Psoas muscle (tissue), 8 donors: ENCODE data around the gene RELL1. TPM values are rescaled to one million over a fixed set of nuclear protein-coding genes. Genes with fewer than 3 reads are reported as not detected.

Experiments
- ATAC-seq, 4 donors: fragments of 200-7000 bp; cut with Tn5 transposase; one replicate each; pipeline ENCODE4 v1.9.1; 2020; ENCODE audit warnings: moderate library complexity in 3 of 4, mild to moderate bottlenecking in 2 of 4
- DNase-seq, 2 donors: peaks; one replicate each; pipeline ENCODE4 v3.0.0-alpha.2; 2020
- H3K27ac ChIP-seq: fragments of 200-600 bp; one replicate; pipeline ENCODE4 v1.8.0; 2022
- H3K27me3 ChIP-seq, 3 donors: fragments of 200-600 bp in 1 of 3; one replicate each; pipeline versions ENCODE4 v1.6.1 to v1.8.0; 2013 to 2022; ENCODE audit warnings: low read length in 2 of 3, mild to moderate bottlenecking in 2 of 3, moderate library complexity in 1 of 3; ENCODE audit not compliant: insufficient read depth in 3 of 3
- H3K36me3 ChIP-seq, 2 donors: fragments of 200-600 bp in 1 of 2; one replicate each; pipeline versions ENCODE4 v1.6.1 to v1.8.0; 2013 to 2022; ENCODE audit warnings: low read depth in 1 of 2, mild to moderate bottlenecking in 1 of 2, moderate library complexity in 1 of 2; ENCODE audit not compliant: insufficient read depth in 1 of 2
- H3K4me1 ChIP-seq: fragments of 200-600 bp; one replicate; pipeline ENCODE4 v1.8.0; 2022
- H3K4me3 ChIP-seq: fragments of 200-600 bp; one replicate; pipeline ENCODE4 v1.8.0; 2022; ENCODE audit warnings: mild to moderate bottlenecking
- H3K9me3 ChIP-seq: fragments of 200-600 bp; one replicate; pipeline ENCODE4 v1.8.0; 2022
- CTCF ChIP-seq: fragments of 200-600 bp; IDR thresholded peaks from one replicate; pipeline ENCODE4 v1.8.0; 2022; ENCODE audit warnings: antibody characterized with exemption
- WGBS, 3 donors: extraction: QIAGEN DNeasy Blood & Tissue Kit; methylation state at CpG; one replicate each; pipeline versions ENCODE4 v1.1.6 to v1.1.7; 2013; 5-methylcytosine and 5-hydroxymethylcytosine counted together
- intact Hi-C, 2 donors: fragments of 100-400 bp; cut with DNase I; formaldehyde crosslinking; loops; one replicate each; pipeline versions ENCODE4 v1.11.0 to v1.14.2; 2022
- polyA plus RNA-seq, 3 donors: library from polyadenylated mRNA; stranded (reverse); fragments of 200-250 nt; gene quantifications; one replicate each; pipeline ENCODE4 v1.2.3, GENCODE V29; 2013
- total RNA-seq, 4 donors: library from RNA; stranded (reverse); fragmentation: NEBNext Ultra II Directional in 2 of 4; extraction: Animal tissue kit (Norgen Biotek cat#: 25700) in 2 of 4; gene quantifications; one replicate each; pipeline versions ENCODE4 v1.2.1 to v1.2.4, GENCODE V29; 2021 to 2023
- donor health status: healthy with polysubstance abuse.
- donor health status: DM: no; HTN: no; CAD: no; lungs with moderate emphysema.
- donor health status: Bipolar disorder and iron deficiency.
- donor health status: healthy.
- donor health status: DM: yes; HTN: yes; CAD: no.
- donor health status: DM: no; HTN: no; CAD: no.
- donor health status: DM: no; HTN: no; CAD: no.
- donor health status: DM: yes; HTN: yes; CAD: no.

Gene RELL1
- total and polyA plus RNA-seq, 7 donors: 2.3 to 35.7 (median 21.0) TPM

- Histone ChIP-seq H3K36me3 (no peaks in the 10 kb centered on the region), H3K27me3 (no peaks in the 10 kb centered on the region), H3K27ac (no peak overlapping the region), H3K9me3 (no peaks in the 10 kb centered on the region), H3K4me1 (no peaks in the 10 kb centered on the region), H3K4me3 (no peak overlapping the region)
- WGBS, 3 donors: 92 to 94% (median 93%) methylated on average over 3 of the region's 3 CpGs
- DNase-seq (no peak), ATAC-seq (no peak)
- no peak for TF ChIP-seq CTCF
- intact Hi-C loops: no loop called here
These were observed 11.4 kb upstream of the RELL1 start for GRCh38 chr4:37697566-37697965.

- Histone ChIP-seq H3K27me3 (no peaks in the 10 kb centered on the region), H3K4me1 (no peaks in the 10 kb centered on the region), H3K36me3 (no peaks in the 10 kb centered on the region), H3K27ac (no peak overlapping the region), H3K9me3 (no peaks in the 10 kb centered on the region), H3K4me3 (no peak overlapping the region)
- intact Hi-C loops: no loop called here
- DNase-seq (no peak), ATAC-seq (no peak)
- 93 to 95% (median 94%) methylated on average over 5 of the region's 5 CpGs for WGBS, 3 donors
- TF ChIP-seq CTCF: no peak
These were observed 7.4 kb upstream of the RELL1 start for GRCh38 chr4:37693450-37694190.

DNA sequence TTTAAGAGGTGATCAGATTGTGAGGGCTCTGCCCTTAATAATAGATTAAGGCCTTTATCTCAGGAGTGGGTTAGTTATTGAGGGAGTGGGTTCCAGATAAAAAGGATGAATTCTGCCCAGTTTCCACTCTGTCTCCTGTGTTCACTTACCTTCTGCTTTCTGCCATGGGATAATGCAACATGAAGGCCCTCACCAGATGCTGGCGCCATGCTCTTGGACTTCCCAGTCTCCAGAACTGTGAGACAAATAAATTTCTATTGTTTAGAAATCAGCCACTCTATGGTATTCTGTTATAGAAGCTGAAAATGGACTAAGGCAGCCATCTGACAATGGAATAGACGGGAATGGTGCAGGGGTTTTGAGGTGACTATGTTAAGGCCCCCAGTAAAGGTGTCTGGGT is 6.9 kb upstream of the RELL1 start:
- H3K4me1 ChIP-seq: no peaks in the 10 kb centered on the region
- 97 to 100% (median 98%) methylated on average over 2 of the region's 2 CpGs for WGBS, 3 donors
- no peak for TF ChIP-seq CTCF
- intact Hi-C loops: no loop called here
- no peaks in the 10 kb centered on the region for H3K27me3 ChIP-seq
- ATAC-seq (no peak), DNase-seq (no peak)
- H3K36me3 ChIP-seq: no peaks in the 10 kb centered on the region
- H3K27ac ChIP-seq: no peak overlapping the region
- no peak overlapping the region for H3K4me3 ChIP-seq
- no peaks in the 10 kb centered on the region for H3K9me3 ChIP-seq

- Histone ChIP-seq H3K27ac (no peak overlapping the region), H3K27me3 (no peaks in the 10 kb centered on the region), H3K4me3 (no peak overlapping the region), H3K9me3 (no peaks in the 10 kb centered on the region), H3K4me1 (peaks cover 6% of the 10 kb centered on the region), H3K36me3 (no peaks in the 10 kb centered on the region)
- no peak for DNase-seq
- intact Hi-C loops: no loop called here
- no peak for TF ChIP-seq CTCF
- no peak for ATAC-seq
- 87 to 93% (median 91%) methylated on average over 3 of the region's 3 CpGs for WGBS, 3 donors
These were observed 4.8 kb upstream of the RELL1 start for GRCh38 chr4:37690976-37691375.
